Measurements from ENCODE around the gene UBR4. TPM values are rescaled to one million over a fixed set of nuclear protein-coding genes. Genes with fewer than 3 reads are reported as not detected.
"Not testable (repeated sequence)": the region's sequence is repeated elsewhere in the genome, so short reads cannot be mapped to it uniquely, and the experiment has no call there.

The UBR4 gene
- total RNA-seq, 1 experiment from 2014 or later, result 74.7 TPM

DNA sequence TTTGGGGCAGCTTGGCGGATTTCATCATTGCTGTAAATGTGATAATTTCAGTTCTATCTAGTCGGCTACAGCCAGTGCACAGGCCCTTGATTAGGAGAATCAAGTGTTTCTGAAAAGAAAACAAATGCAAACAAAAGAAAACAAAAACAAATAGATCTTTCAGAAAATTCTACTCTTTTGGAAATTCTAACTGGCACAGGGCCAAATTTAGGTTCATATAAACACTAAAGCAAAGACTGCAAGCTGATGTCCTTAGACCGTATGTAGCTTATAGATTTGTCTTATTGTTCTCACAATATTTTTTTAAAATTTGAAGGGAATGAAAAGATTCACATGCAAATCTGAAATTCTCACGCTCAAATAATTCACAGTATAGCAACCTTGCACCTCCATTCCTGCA is 11.2 kb downstream of the UBR4 start:
- DNase-seq (ENCODE audit: low spot score), result no peak
- in situ Hi-C loops (cut with HindIII; ENCODE audit: low sequenced_read_pairs), result no loop called here

DNA sequence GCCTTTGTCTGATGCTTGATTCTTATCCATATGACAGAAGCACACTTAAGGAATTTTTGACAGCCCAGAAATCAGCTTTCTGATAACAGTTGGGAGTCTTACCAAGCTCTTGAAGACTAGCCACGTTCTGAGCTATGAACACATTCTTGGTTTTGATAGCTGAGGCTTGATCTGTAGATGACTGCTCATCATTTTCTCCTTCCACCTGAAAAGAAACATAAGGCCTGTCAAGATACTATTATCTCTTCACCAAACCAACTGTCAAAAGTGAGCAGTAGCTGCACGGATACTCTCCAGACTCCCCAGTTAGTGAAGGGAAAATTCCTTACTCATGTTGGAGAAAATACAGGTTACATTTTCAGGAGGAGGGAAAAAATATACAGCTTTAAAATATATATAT is 12.2 kb downstream of the UBR4 start:
- in situ Hi-C loops (cut with HindIII; ENCODE audit: low sequenced_read_pairs), result no loop called here
- DNase-seq (ENCODE audit: low spot score), result no peak

DNA sequence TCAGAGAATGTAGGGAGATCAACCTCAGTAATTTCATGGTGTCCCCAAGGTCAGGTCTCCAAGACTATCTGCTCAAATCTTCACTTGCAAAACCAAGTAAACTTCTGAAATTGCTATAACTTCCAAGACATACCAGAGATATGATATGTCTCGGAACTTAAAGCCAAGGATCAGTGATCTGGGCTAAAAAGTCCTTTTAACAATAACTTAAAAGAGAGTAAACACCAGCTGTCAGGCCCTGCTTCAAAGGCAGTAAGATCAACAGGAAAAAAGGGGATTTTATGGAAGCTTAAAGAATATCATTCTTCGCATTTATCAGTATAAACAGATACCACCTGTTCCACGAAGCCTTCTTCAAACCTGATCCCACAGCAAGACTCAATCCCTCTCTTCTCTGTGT is 13.7 kb downstream of the UBR4 start:
- in situ Hi-C loops (cut with HindIII; ENCODE audit: low sequenced_read_pairs), result no loop called here
- no peak for DNase-seq (ENCODE audit: low spot score)

DNA sequence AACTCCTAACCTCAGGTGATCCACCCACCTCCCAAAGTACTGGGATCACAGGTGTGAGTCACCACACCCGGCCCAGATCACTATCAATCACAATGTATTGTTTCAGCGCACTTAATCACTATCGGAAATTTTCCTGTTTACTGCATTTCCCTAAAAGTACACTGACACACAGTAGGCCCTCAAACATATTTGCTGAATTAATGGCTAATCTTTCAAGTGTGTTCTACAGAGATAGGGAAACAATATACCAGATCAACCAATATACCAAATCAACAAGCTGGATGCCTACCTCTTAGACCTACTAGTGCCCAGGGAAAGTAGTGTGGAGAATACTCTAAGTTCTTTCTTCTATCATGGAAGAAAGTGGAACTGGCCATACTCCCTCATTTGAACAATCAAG is 17.1 kb downstream of the UBR4 start:
- in situ Hi-C loops (cut with HindIII; ENCODE audit: low sequenced_read_pairs), result no loop called here

DNA sequence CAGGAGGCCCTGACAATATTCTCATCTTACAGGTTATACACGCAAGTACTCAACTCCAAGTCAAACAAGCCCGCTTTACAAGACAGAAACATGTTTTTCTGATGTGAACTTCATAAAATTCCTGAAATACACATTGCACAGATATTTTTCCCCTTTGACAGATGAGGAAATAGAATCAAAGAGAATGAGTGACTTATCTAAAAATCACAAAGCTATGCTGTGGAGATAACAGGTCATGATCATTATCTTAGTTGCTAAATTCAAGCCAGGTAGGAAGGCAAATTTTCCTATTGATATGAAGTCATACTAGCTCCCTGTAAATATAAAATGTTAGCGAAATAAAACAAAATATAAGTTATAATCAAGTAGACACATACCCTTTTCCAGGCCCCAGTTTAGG is 18.3 kb downstream of the UBR4 start:
- in situ Hi-C loops (cut with HindIII; ENCODE audit: low sequenced_read_pairs), result no loop called here

More for the DNA sequence above, 17.1 kb downstream of the UBR4 start:
- no peak for DNase-seq (ENCODE audit: low spot score)

DNA sequence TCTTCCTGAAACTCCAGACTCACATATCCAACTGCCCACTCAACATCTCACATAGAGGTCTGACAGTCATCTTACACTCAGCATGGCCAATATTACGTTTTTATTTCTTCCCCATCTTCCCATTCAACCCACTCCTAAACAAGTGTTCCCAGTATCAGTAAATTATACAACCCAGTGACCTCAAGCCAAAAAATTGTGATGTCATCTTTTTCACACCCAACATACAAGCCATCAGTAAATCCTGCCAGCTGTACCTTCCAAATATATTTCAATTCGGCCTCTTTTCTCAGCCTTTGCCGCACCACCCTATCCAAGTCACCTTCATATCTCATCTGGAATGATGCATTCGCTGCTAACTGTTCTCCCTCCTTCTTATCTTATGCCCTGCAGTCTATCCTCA is 19.6 kb downstream of the UBR4 start:
- no peak for DNase-seq (ENCODE audit: low spot score)
- in situ Hi-C loops (cut with HindIII; ENCODE audit: low sequenced_read_pairs), result no loop called here

More for the DNA sequence above, 18.3 kb downstream of the UBR4 start:
- no peak for DNase-seq (ENCODE audit: low spot score)

DNA sequence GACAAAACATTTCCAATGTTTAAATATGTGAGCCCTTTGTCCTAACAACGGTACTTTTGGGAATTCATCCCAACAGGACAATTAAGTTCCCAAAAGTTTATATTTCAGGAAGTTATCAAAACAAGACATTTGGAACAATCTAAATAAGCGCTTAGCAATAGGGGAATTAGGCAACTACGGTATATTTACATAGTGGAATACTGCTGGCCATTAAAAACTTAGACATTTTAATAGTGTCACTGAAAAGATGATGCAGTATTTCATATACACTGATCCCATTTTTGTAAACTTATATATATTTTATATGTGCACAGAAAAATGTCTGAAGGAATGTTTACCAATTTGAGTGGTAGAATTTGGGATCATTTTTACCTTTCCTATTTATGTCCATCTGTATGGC is 20.8 kb downstream of the UBR4 start:
- in situ Hi-C loops (cut with HindIII; ENCODE audit: low sequenced_read_pairs), result no loop called here
- DNase-seq (ENCODE audit: low spot score), result no peak

DNA sequence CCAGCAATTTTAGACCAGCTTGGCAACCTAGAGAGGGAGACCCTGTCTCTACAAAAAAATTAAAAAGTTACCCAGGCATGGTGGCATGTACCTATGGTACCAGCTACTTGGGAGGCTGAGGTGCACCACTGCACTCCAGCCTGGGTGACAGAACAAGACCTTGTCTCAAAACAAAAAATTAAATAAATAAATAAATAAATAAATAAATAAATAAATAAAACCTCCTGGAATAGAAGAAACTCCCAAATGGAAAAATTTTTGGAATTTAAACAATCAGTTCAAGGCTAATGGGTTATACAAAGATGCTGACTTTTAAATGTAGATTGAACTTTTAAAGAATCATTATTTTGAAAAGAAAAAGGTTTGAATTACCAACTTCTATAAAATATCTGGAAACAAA is 22.2 kb downstream of the UBR4 start:
- no peak for DNase-seq (ENCODE audit: low spot score)
- in situ Hi-C loops (cut with HindIII; ENCODE audit: low sequenced_read_pairs), result no loop called here

DNA sequence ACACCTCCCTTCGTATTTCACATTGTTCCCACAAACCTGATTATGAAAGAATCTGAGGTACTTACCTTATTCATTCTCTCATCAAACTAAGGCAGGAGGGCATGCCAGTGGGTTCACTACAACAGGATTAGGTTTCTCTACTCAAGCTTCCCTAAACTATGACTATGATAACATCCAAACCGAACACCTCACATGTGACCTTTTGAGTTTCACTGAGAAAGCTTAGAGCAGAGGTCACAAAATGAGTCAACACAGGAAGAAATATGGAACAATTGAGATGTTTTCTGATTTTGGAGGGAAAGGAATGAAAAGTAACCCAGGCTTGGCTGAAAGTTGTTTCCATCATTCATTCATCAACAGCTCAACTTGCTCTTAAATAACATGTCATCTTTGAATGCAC is 24.1 kb downstream of the UBR4 start:
- no peak for DNase-seq (ENCODE audit: low spot score)
- in situ Hi-C loops (cut with HindIII; ENCODE audit: low sequenced_read_pairs), result no loop called here

DNA sequence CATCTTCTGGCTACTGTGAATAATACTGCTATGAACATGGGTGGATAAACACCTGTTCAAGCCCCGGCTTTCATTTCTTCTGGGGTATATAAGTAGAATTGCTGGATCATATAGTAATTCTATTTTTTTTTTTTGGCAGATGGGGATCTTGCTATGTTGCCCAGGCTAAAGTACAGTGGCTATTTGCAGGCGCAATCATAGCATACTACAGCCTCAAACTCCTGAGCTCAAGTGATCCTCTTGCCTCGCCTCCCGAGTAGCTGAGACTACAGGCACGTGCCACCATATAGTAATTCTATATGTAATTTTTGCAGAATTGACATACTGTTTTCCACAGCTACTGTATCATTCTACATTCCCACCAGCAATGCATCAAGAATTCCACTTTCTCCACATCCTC is 27.8 kb downstream of the UBR4 start:
- in situ Hi-C loops (cut with HindIII; ENCODE audit: low sequenced_read_pairs), result no loop called here
- DNase-seq (ENCODE audit: low spot score), result no peak

DNA sequence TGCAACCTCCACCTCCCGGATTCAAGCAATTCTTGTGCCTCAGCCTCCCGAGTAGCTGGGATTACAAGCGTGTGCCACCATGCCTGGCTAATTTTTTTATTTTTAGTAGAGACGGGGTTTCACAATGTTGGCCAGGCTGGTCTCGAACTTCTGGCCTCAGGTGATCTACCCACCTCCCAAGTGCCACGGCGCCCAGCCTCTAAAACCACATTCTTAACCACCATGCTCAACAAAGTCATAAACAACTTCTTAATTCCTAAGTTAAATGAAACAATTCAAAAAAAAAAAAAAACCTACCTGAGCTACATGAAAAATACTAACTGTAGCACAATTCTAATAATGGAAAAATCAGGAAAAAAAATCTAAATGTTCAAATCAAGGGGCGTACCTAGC is 29.8 kb downstream of the UBR4 start:
- DNase-seq (ENCODE audit: low spot score); in situ Hi-C loops (cut with HindIII; ENCODE audit: low sequenced_read_pairs): not testable (repeated sequence)

DNA sequence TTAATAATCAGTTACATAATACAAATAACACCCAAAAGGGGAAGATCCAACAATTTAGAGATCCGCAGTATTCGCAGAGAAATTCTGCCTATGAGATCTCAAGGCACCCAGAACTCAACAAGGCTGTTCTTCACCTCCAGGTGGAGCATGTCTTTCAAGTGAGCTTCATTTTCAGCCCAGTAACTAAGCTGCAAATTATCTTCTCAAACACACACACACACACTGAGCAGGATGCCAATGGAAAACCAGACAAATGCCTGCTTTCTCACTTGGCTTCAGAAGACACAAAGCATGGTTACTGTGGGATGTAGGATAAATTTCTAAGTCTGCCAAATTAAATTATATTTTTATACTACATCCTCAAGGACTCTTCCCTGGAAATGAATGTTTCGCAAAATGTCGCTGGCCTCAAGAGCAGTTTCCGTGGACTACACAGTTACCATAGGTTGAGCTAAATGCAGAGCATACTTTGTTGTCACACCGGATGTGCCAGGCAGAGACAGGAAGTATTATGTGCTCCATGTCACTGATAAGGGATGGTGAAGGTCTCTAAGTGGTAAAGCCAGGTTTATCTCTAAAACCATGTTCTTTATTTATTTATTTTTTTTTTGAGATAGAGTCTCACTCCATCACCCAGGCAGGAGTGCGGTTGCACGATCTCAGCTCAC is 30.3 kb downstream of the UBR4 start:
- in situ Hi-C loops (cut with HindIII; ENCODE audit: low sequenced_read_pairs), result no loop called here
- DNase-seq (ENCODE audit: low spot score), result peak; percentile 21

DNA sequence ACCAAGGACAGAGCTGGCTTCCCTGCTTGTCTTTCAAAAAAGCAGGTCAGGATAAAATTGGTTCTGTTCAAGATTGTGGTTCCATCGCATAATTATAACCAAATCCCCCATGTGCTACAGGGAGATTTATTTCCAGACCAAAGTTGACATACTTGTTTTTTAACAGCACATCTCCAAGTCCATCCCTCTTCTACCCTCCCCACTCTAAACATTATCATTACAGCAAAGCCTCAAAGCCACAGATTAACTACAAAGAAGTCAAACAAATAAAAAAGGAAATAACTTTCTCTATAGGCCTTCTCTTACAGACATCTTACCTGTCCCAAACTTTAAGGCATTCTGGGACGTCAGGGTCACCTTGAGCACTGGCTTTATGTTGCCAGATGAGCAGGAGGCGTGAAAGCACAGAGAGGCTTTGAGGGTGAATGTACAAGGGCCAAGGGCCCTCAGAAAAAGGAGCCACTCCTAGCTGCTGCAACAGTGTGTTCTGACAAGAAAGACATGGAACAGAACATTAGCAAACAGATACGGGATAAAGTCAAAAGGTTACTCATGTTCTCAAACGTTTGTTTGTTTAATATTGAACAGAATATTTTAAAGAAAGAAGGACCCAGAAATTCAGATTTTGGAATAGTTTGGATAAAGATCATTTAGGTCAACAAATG is 31.2 kb downstream of the UBR4 start:
- no peak for DNase-seq (ENCODE audit: low spot score)
- in situ Hi-C loops (cut with HindIII; ENCODE audit: low sequenced_read_pairs), result no loop called here

DNA sequence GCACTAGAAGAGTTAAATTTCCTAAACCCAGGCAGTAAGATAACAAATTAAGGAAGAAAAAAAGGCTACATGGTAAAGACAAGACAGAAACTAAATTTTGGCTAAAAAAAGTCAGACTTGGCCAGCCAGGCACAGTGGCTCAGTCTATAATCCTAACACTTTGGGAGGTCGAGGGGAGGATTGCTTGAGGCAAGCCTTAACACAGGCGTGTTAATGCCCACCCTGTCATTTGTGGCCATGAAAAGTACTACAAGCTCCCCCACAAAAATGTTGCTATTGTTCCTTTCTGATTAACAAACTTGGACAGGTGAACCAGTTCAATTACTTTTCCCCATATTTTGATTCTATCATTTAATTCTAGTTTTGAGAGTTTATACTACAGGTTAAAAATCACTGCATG is 32.3 kb downstream of the UBR4 start:
- in situ Hi-C loops (cut with HindIII; ENCODE audit: low sequenced_read_pairs), result no loop called here
- DNase-seq (ENCODE audit: low spot score), result no peak

DNA sequence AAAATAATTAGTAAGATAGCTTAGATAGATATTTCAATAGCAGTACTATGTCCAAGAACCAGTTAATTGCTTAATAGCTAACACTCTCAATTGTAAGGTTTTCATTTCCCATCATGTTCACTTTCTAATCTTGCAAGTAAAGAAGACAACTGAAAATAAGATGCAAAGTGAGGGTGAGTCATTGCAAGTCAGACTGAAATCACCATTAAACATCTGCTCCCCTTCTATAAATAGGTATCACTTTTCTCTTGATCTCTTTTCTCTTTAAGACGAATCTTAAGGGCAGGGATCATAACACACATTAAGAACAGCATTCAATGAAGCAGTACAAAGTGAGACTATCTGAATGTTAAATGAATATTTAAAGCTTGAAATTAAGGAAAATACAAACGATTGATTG is 40.4 kb downstream of the UBR4 start:
- no peak for DNase-seq (ENCODE audit: low spot score)
- in situ Hi-C loops (cut with HindIII; ENCODE audit: low sequenced_read_pairs), result no loop called here

DNA sequence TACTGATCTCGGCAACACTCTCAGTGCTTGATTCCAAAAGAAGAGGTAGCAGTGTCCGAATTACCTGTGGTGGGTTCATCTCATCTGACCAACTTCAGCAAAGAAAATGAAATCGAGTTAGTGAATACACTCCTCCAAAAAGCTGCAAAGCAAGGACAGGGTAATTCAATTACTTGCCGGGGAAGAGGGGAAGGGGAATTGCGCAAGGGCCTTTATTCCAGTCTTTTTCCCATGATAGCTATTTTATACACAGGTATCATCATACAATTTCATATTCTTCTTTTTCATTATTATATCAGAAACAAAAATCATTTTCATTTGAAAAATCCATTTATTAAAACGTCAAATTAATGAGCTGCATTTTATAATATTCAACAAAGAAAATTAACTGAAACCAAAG is 42.9 kb downstream of the UBR4 start:
- DNase-seq (ENCODE audit: low spot score), result no peak

DNA sequence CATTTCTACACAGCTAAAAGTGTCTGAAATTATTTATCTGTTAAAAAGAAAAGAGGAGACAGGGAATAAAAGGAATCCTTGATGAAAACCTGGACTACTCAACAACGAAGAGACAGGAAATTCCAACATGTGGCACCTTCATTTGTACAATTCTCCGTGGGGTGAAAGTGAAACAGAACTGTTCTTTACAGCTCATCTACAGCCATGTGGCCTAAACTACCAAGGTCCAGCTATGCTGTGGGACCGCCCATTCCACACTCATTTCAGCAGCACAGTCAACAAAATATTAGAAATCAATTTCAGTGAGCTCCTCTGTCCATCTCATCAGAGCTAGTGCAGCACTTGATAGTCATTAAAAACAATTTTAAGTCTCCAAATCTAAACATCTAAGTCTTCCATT is 44.0 kb downstream of the UBR4 start:
- no peak for DNase-seq (ENCODE audit: low spot score)

More for the DNA sequence above, 42.9 kb downstream of the UBR4 start:
- in situ Hi-C loops (cut with HindIII; ENCODE audit: low sequenced_read_pairs), result no loop called here

DNA sequence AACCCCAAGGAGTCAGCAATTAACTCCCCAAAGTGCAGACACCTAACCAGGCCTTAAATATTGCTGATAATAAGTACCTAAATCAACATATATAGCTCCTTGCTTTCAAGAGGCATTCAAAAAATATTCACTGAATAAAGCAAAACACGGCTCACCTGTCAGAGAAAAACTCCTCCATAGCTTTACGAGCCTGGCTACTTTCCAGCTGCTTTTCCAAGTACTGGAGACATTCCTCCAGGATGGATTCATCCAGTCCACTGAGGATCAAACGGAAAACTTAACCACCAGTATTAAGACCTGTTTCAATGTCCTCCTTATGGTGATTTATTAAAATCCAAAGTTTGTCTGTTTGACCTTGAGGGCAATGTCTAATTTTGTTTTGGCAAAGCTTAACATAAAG is 44.6 kb downstream of the UBR4 start:
- no peak for DNase-seq (ENCODE audit: low spot score)
- in situ Hi-C loops (cut with HindIII; ENCODE audit: low sequenced_read_pairs), result no loop called here

More for the DNA sequence above, 44.0 kb downstream of the UBR4 start:
- in situ Hi-C loops (cut with HindIII; ENCODE audit: low sequenced_read_pairs), result no loop called here

DNA sequence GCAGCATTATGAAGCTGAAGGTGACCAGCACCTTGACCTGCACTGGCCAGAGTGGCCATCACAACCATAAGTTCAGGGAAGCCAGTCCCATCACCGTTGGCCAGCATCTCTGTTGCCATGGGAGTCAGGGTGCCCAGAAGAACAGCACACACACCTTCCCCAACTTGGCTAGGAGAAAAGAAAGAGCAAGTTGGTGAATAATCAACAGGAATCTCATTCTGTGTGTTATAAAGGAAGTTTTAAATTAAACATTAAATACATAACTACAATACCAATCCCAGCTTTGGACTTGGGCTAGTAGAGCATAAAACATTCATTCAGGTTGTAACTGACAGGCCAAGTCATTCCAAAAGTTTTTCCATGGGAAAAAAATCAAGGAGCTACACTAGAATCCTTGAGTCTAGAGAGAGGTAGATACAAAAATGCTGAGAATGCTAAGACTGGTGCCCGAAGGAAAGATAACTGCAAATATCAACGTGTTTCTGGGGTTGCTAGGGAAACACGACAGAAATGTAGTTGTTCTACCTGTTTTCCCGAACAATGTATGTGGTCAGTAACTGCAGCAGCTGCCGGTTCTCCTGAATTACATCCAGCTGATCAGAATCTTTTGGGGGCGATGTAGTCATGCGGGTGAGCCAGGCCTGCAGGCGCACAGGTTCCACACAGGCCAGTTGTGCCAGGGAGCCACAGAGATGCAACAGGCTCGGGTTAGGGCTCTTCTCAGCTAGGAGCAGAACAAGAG is 45.6 kb downstream of the UBR4 start:
- DNase-seq (ENCODE audit: low spot score), result no peak
- in situ Hi-C loops (cut with HindIII; ENCODE audit: low sequenced_read_pairs), result no loop called here

DNA sequence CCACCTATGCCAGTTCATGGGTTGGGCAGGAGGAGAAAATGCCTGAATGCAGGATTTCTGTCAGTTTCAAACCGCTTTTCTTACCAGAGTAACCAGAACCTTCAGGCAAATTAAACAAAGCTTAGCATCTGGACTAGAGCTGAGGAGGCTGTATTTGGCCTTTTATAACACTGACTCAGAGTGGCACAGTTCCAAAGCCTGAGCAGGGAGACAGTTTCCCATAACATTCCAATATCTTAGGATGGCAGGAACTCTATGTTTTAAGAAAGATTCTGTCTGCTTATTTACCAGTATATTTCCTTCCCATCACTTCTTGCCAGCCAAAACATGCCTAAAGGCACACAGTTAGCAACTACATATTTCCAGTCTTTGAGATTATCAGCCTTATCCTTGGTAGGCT is 46.8 kb downstream of the UBR4 start:
- no peak for DNase-seq (ENCODE audit: low spot score)
- in situ Hi-C loops (cut with HindIII; ENCODE audit: low sequenced_read_pairs), result no loop called here
